Endothelial cell of umbilical vein (primary cell): ENCODE results near the gene SERTAD4.

Experiments
- EZH2 ChIP-seq: IDR thresholded peaks from 2 replicates; pipeline ENCODE4 v1.6.1; 2012; ENCODE audit warnings: borderline replicate concordance, low read depth, mild to moderate bottlenecking, moderate library complexity, low read length, inconsistent platforms; ENCODE audit not compliant: severe bottlenecking
- MYC ChIP-seq: IDR thresholded peaks from one replicate; pipeline ENCODE4 v1.6.1; 2011; ENCODE audit warnings: mild to moderate bottlenecking, low read depth, low read length
- POLR2A ChIP-seq: IDR thresholded peaks from 2 replicates; pipeline ENCODE4 v1.6.1; 2012; ENCODE audit warnings: low read depth, mild to moderate bottlenecking, control low read depth, low read length
- POLR2AphosphoS5 ChIP-seq: IDR thresholded peaks from 2 replicates; pipeline ENCODE4 v1.6.1; 2012; ENCODE audit warnings: low read depth, mild to moderate bottlenecking, control low read depth, low read length, moderate library complexity; ENCODE audit not compliant: insufficient read depth
- TF ChIP-seq, protein P1 (sequence below): IDR thresholded peaks from 2 replicates; pipeline ENCODE4 v1.6.1; 2011; ENCODE audit not compliant: insufficient read depth, insufficient read length
- TF ChIP-seq, protein P2 (sequence below), 2 donors: IDR thresholded peaks; 1 replicate in 1 of 2; 2 replicates in 1 of 2; pipeline ENCODE4 v1.5.1; 2011; ENCODE audit warnings: low read length in 2 of 2, mild to moderate bottlenecking in 2 of 2, moderate library complexity in 2 of 2, control low read depth in 1 of 2, inconsistent platforms in 1 of 2, low read depth in 1 of 2; ENCODE audit not compliant: insufficient read depth in 1 of 2; ENCODE audit errors: extremely low read depth in 1 of 2

DNA sequence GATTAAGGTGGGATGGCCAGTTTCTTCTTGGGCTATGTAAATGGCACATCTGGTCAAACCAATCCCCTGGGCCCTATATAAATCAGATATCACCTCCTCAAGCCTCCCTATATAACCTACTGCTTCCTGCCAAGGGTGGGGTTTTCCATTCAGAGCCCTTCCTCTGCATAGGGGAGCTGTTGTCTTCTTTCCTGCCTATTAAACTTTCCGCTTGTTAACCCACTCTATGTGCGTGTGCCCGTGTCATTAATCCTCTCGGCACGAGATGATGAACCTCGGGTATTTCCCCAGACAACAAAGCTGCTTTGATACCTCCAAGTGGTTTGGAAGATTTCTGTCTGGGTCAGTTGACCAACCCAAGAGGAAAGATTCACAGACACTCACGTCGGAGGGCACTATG, 19.3 kb upstream of the SERTAD4 start:
- TF ChIP-seq, protein P1, sequence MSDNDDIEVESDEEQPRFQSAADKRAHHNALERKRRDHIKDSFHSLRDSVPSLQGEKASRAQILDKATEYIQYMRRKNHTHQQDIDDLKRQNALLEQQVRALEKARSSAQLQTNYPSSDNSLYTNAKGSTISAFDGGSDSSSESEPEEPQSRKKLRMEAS: no peak
- TF ChIP-seq, protein P2, sequence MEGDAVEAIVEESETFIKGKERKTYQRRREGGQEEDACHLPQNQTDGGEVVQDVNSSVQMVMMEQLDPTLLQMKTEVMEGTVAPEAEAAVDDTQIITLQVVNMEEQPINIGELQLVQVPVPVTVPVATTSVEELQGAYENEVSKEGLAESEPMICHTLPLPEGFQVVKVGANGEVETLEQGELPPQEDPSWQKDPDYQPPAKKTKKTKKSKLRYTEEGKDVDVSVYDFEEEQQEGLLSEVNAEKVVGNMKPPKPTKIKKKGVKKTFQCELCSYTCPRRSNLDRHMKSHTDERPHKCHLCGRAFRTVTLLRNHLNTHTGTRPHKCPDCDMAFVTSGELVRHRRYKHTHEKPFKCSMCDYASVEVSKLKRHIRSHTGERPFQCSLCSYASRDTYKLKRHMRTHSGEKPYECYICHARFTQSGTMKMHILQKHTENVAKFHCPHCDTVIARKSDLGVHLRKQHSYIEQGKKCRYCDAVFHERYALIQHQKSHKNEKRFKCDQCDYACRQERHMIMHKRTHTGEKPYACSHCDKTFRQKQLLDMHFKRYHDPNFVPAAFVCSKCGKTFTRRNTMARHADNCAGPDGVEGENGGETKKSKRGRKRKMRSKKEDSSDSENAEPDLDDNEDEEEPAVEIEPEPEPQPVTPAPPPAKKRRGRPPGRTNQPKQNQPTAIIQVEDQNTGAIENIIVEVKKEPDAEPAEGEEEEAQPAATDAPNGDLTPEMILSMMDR (IDR thresholded peaks at IDR 0.05; ENCODE audit: extremely low read depth in 1 of 2, insufficient read depth in 1 of 2, low read depth in 1 of 2, low read length in 2 of 2): no peak
- TF ChIP-seq POLR2A (no peak), POLR2AphosphoS5 (no peak), EZH2 (no peak), MYC (no peak)
